ENCODE data around the gene LHX3. TPM values are rescaled to one million over a fixed set of nuclear protein-coding genes. Genes with fewer than 3 reads are reported as not detected.

LHX3 gene
- total and polyA plus RNA-seq, 2 of the 4 experiments (the other 2 are of a cell fraction): not detected

DNA sequence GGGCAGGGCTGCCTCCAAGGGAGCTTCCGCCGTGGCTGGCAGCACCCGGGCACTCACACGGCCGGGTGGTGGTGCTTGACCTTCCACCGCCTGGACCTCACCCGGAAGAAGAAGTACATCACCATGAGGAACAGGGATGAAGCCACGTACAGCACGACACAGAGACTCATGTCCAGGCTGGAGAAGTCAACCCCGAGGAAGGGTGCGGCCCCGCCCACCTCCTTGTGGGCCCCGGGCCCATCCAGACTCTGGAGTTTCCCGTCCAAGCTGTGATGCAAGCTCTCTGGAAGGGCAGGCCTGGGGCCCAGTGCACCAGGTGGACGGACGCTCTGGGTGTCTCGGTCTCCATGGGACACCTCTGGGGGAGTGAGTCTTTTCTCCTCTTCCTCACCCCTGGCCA, 3.7 kb upstream of the LHX3 start:
- H2BK5ac ChIP-seq (ENCODE audit: low read depth, low read length, poor library complexity, severe bottlenecking): no peak overlapping the region
- dilution Hi-C loops (cut with HindIII; ENCODE audit: low sequenced_read_pairs, unreplicated experiment) (no loop called here), intact Hi-C loops (cut with micrococcal nuclease) (no loop called here), in situ Hi-C loops (cut with MboI; ENCODE audit: low sequenced_read_pairs) (no loop called here)
- H3K18ac ChIP-seq (ENCODE audit: low read depth, low read length): no peak overlapping the region
- H3K23ac ChIP-seq (ENCODE audit: low read depth, low read length): no peak overlapping the region
- H2BK15ac ChIP-seq (ENCODE audit: low read depth, low read length): no peak overlapping the region
- no peak for TF ChIP-seq MAZ (IDR thresholded peaks at IDR 0.05; ENCODE audit: borderline replicate concordance, low read depth, low read length)
- TF ChIP-seq MAFK (IDR thresholded peaks at IDR 0.05; ENCODE audit: low read depth, low read length): no peak
- TF ChIP-seq RAD21 (IDR thresholded peaks at IDR 0.05; ENCODE audit: low read length): no peak
- TF ChIP-seq CHD1 (IDR thresholded peaks at IDR 0.05; ENCODE audit: low read depth, low read length): no peak
- TF ChIP-seq RCOR1 (IDR thresholded peaks at IDR 0.05; ENCODE audit: insufficient replicate concordance, low read length): no peak
- no peak for TF ChIP-seq NFE2L2 (IDR thresholded peaks at IDR 0.05; ENCODE audit: low read depth, low read length)
- TF ChIP-seq CEBPB (IDR thresholded peaks at IDR 0.05; ENCODE audit: low read depth, low read length): no peak
- TF ChIP-seq, protein P1, sequence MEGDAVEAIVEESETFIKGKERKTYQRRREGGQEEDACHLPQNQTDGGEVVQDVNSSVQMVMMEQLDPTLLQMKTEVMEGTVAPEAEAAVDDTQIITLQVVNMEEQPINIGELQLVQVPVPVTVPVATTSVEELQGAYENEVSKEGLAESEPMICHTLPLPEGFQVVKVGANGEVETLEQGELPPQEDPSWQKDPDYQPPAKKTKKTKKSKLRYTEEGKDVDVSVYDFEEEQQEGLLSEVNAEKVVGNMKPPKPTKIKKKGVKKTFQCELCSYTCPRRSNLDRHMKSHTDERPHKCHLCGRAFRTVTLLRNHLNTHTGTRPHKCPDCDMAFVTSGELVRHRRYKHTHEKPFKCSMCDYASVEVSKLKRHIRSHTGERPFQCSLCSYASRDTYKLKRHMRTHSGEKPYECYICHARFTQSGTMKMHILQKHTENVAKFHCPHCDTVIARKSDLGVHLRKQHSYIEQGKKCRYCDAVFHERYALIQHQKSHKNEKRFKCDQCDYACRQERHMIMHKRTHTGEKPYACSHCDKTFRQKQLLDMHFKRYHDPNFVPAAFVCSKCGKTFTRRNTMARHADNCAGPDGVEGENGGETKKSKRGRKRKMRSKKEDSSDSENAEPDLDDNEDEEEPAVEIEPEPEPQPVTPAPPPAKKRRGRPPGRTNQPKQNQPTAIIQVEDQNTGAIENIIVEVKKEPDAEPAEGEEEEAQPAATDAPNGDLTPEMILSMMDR (conservative IDR thresholded peaks at IDR 0.05; ENCODE audit: low read depth, low read length): no peak
- no peak for TF ChIP-seq RFX5 (IDR thresholded peaks at IDR 0.05; ENCODE audit: low read depth, low read length)
- peaks cover 12% of the 10 kb centered on the region for H3K27me3 ChIP-seq (ENCODE audit: control insufficient read depth, insufficient read depth, low read length)
- H3K4me1 ChIP-seq (ENCODE audit: control insufficient read depth, insufficient read depth, low read length): no peaks in the 10 kb centered on the region
- WGBS, 2 experiments (ENCODE audit: extremely low coverage in 2 of 2, insufficient read length in 1 of 2): 87% methylated on average over 7 of the region's 17 CpGs; no CpG with 5 or more reads in 1 of the 2 experiments
- H4K8ac ChIP-seq (ENCODE audit: low read depth in 2 of 2, low read length in 2 of 2): no peak overlapping the region
- CTCF ChIA-PET: no interaction called here
- no peak overlapping the region for H2AFZ ChIP-seq (replicated peaks; ENCODE audit: low read length, poor library complexity)
- H3K4me2 ChIP-seq (ENCODE audit: low read depth, low read length): no peak overlapping the region
- H3K9me1 ChIP-seq (ENCODE audit: insufficient read depth, low read length): no peaks in the 10 kb centered on the region
- no peaks in the 10 kb centered on the region for H3K79me1 ChIP-seq (ENCODE audit: low read depth in 1 of 2, low read length in 2 of 2)
- H3K14ac ChIP-seq (replicated peaks; ENCODE audit: low read depth, low read length): no peak overlapping the region
- H4K20me1 ChIP-seq (ENCODE audit: insufficient read depth, low read length): peaks cover 15% of the 10 kb centered on the region
- DNase-seq (no peak), ATAC-seq (ENCODE audit: low read depth) (no peak)
- H2AK5ac ChIP-seq (ENCODE audit: low read depth, low read length): no peak overlapping the region
- H3K9me3 ChIP-seq (ENCODE audit: control insufficient read depth, insufficient read depth, low read length): 0 out of 2 replicates have a peak, but pooled peaks cover 2% of the 10 kb centered on the region
- POLR2A ChIA-PET (ENCODE audit: unreplicated experiment): no interaction called here
- H2AK9ac ChIP-seq (replicated peaks; ENCODE audit: low read depth, low read length, poor library complexity): no peak overlapping the region
- no peak overlapping the region for H2BK120ac ChIP-seq (ENCODE audit: low read depth, low read length)
- H3K4me3 ChIP-seq (ENCODE audit: insufficient read depth, low read depth, low read length): no peak overlapping the region
- H3K36me3 ChIP-seq (ENCODE audit: control insufficient read depth, insufficient read depth, low read length): peaks cover 4% of the 10 kb centered on the region
- no peak overlapping the region for H3K9ac ChIP-seq (ENCODE audit: low read depth, low read length)
- no peak overlapping the region for H4K5ac ChIP-seq (ENCODE audit: low read depth, low read length)
- no TSS peak for BruUV-seq (replicated peaks)
- no peak overlapping the region for H2BK20ac ChIP-seq (ENCODE audit: low read depth, low read length)
- H3K4ac ChIP-seq (ENCODE audit: low read depth, low read length): no peak overlapping the region
- no peak overlapping the region for H3K56ac ChIP-seq (ENCODE audit: extremely low read depth, insufficient read depth, low read length)
- no peak overlapping the region for H4K91ac ChIP-seq (ENCODE audit: insufficient read depth, low read depth, low read length)
- H3K27ac ChIP-seq (ENCODE audit: insufficient read depth, low read length): no peak overlapping the region

All from IMR-90 (cell line).